HepG2 (cell line): Measurements from ENCODE around the gene AQP7. TPM values are rescaled to one million over a fixed set of nuclear protein-coding genes. Genes with fewer than 3 reads are reported as not detected.

ENCODE experiments used
- ATAC-seq: fragments of 200-7000 bp; cut with Tn5 transposase; 3 replicates; pipeline ENCODE4 v1.9.1; 2020; ENCODE audit warnings: mild to moderate bottlenecking, moderate library complexity
- BruUV-seq: library from RNA; stranded (reverse); fragments of 400-500 nt; replicated peaks from 2 replicates; lab custom pipeline; 2021; lab: Mats Ljungman, UMichigan
- CTCF ChIA-PET: fragments of 300-600 bp; formaldehyde crosslinking; extraction: SDS; loops from one replicate; lab custom pipeline; 2021; ENCODE audit warnings: low total read pairs, inconsistent platforms, low intra/inter-chr PET ratio; lab: Yijun Ruan, JAX
- POLR2A ChIA-PET: fragments of 350-600 bp; sonication (Branson Sonifier 250); formaldehyde crosslinking; loops from one replicate; lab custom pipeline; 2020; ENCODE audit warnings: antibody characterized with exemption, inconsistent platforms; lab: Yijun Ruan, JAX
- DNase-seq: peaks from one replicate; pipeline ENCODE4 v3.0.0-alpha.2; 2015; ENCODE audit warnings: low spot score
- FAIRE-seq: peaks from 3 replicates; lab custom pipeline; 2011; peaks lifted over from hg19 to GRCh38; lab: Jason Lieb, UNC
- H2AFZ ChIP-seq: one replicate; pipeline ENCODE4 v1.6.1; 2011; ENCODE audit warnings: low read length, inconsistent platforms
- H3K27ac ChIP-seq: fragments of 300-600 bp; 3 replicates; pipeline ENCODE4 v1.8.0; 2011; ENCODE audit warnings: mixed run types, mild to moderate bottlenecking, mixed read lengths, low read length, inconsistent platforms; ENCODE audit not compliant: insufficient read depth; ENCODE audit errors: extremely low read length
- H3K27me3 ChIP-seq, 2 experiments: fragments of 200-600 bp in 1 of 2; 2 replicates in 1 of 2; 3 replicates in 1 of 2; pipeline versions ENCODE4 v1.6.0 to v1.8.0; 2011; ENCODE audit warnings: low read length in 2 of 2, mild to moderate bottlenecking in 2 of 2, moderate library complexity in 2 of 2, inconsistent platforms in 1 of 2; ENCODE audit not compliant: insufficient read depth in 2 of 2, control insufficient read depth in 1 of 2
- H3K36me3 ChIP-seq, 2 experiments: fragments of 200-600 bp in 1 of 2; replicated peaks in 1 of 2; 2 replicates in 1 of 2; 3 replicates in 1 of 2; pipeline versions ENCODE4 v1.5.1 to v1.8.0; 2011; ENCODE audit warnings: low read length in 2 of 2, inconsistent platforms in 1 of 2; ENCODE audit not compliant: insufficient read depth in 2 of 2, control insufficient read depth in 1 of 2
- H3K4me1 ChIP-seq: 2 replicates; pipeline ENCODE4 v1.5.1; 2012; ENCODE audit warnings: low read length, inconsistent platforms; ENCODE audit not compliant: insufficient read depth
- H3K4me2 ChIP-seq: 2 replicates; pipeline ENCODE4 v1.6.0; 2011; ENCODE audit warnings: low read depth, low read length, inconsistent platforms
- H3K4me3 ChIP-seq, 3 experiments: fragments of 200-600 bp in 1 of 3; sonication (generic), shearing (Covaris generic) in 1 of 3; replicated peaks in 1 of 3; 2 replicates each; pipeline ENCODE4 v1.5.1; 2011 to 2016; ENCODE audit warnings: low read length in 3 of 3, inconsistent platforms in 2 of 3, low read depth in 2 of 3, mild to moderate bottlenecking in 2 of 3, control low read depth in 1 of 3, mixed read lengths in 1 of 3; ENCODE audit not compliant: insufficient read depth in 1 of 3
- H3K79me2 ChIP-seq: one replicate; pipeline ENCODE4 v1.6.1; 2011; ENCODE audit warnings: low read length, inconsistent platforms; ENCODE audit not compliant: insufficient read depth
- H3K9ac ChIP-seq: 2 replicates; pipeline ENCODE4 v1.6.0; 2011; ENCODE audit warnings: mild to moderate bottlenecking, low read depth, low read length, inconsistent platforms; ENCODE audit not compliant: insufficient read depth
- H3K9me3 ChIP-seq: 2 replicates; pipeline ENCODE4 v1.5.1; 2012; ENCODE audit warnings: mild to moderate bottlenecking, low read length
- H4K20me1 ChIP-seq: 2 replicates; pipeline ENCODE4 v1.6.0; 2011; ENCODE audit warnings: inconsistent platforms, mild to moderate bottlenecking, low read length, moderate library complexity; ENCODE audit not compliant: insufficient read depth
- BORCS8-MEF2B ChIP-seq: sonication (generic); formaldehyde crosslinking; IDR thresholded peaks from 2 replicates; pipeline ENCODE4 v1.8.0; 2022; ENCODE audit warnings: mild to moderate bottlenecking, missing genetic modification reagents
- KDM3A ChIP-seq: IDR thresholded peaks from 2 replicates; pipeline ENCODE4 v1.6.1; 2018; ENCODE audit warnings: low read depth, missing compliant biosample characterization
- MXD1 ChIP-seq: sonication (generic); formaldehyde crosslinking; IDR thresholded peaks from 2 replicates; pipeline ENCODE4 v1.4.0; 2020; ENCODE audit warnings: mild to moderate bottlenecking, missing genetic modification reagents
- NFIC ChIP-seq: IDR thresholded peaks from 2 replicates; pipeline ENCODE4 v1.6.1; 2012; ENCODE audit warnings: mild to moderate bottlenecking, low read length, inconsistent platforms
- NFKB2 ChIP-seq: sonication (generic); formaldehyde crosslinking; IDR thresholded peaks from 2 replicates; pipeline ENCODE4 v1.4.0; 2020; ENCODE audit warnings: missing genetic modification reagents, borderline replicate concordance
- SAFB2 ChIP-seq: sonication (generic); formaldehyde crosslinking; IDR thresholded peaks from 2 replicates; pipeline ENCODE4 v1.5.1; 2020; ENCODE audit warnings: missing genetic modification reagents, low read depth, mild to moderate bottlenecking, borderline replicate concordance
- TFAP4 ChIP-seq: sonication (generic); IDR thresholded peaks from 2 replicates; pipeline ENCODE4 v1.6.1; 2016; ENCODE audit warnings: low read depth, borderline replicate concordance
- ZBTB7A ChIP-seq: sonication (generic); formaldehyde crosslinking; IDR thresholded peaks from 2 replicates; pipeline ENCODE4 v1.8.0; 2022; ENCODE audit warnings: mild to moderate bottlenecking, missing genetic modification reagents
- ZMYM2 ChIP-seq: sonication (generic); formaldehyde crosslinking; IDR thresholded peaks from 2 replicates; pipeline ENCODE4 v1.8.0; 2022; ENCODE audit warnings: mild to moderate bottlenecking, missing genetic modification reagents
- ZNF354B ChIP-seq: sonication (generic); formaldehyde crosslinking; IDR thresholded peaks from 2 replicates; pipeline ENCODE4 v1.8.0; 2022; ENCODE audit warnings: mild to moderate bottlenecking, missing genetic modification reagents
- ZNF770 ChIP-seq: sonication (generic); formaldehyde crosslinking; IDR thresholded peaks from 2 replicates; pipeline ENCODE4 v1.5.0; 2020; ENCODE audit warnings: mild to moderate bottlenecking, missing genetic modification reagents
- WGBS: methylation state at CpG from one replicate; pipeline ENCODE4 v1.1.6; 2017; ENCODE audit warnings: low lambda C conversion rate; 5-methylcytosine and 5-hydroxymethylcytosine counted together
- in situ Hi-C: cut with HindIII; loops from 2 replicates; pipeline ENCODE4 v1.10.0; 2017; ENCODE audit warnings: low pct_unique_long_range_greater_than_20kb; ENCODE audit not compliant: extremely low pct_ligation_motif_present
- intact Hi-C: fragments of 100-400 bp; cut with micrococcal nuclease; formaldehyde crosslinking; loops from one replicate; pipeline ENCODE4 v1.10.0; 2022; ENCODE audit not compliant: unreplicated experiment
- polyA plus RNA-seq, 8 experiments: library from polyadenylated mRNA; depleted of rRNA in 3 of 8; stranded (reverse) in 7 of 8; unstranded in 1 of 8; fragments of >200 nt; fragmentation: Illumina TruSeq in 4 of 8; extraction: Trizol in 4 of 8; gene quantifications; 2 replicates each; pipeline versions ENCODE4 v1.2.1 to v1.2.3, GENCODE V29; 2011 to 2016; ENCODE audit warnings: low read depth in 4 of 8, missing spikeins in 1 of 8, mixed read lengths in 1 of 8; ENCODE audit not compliant: insufficient read depth in 1 of 8
- total RNA-seq, 5 experiments: library from RNA; depleted of rRNA; stranded (reverse); fragments of >200 nt; fragmentation: Illumina TruSeq; extraction: Trizol; gene quantifications; 2 replicates each; pipeline ENCODE4 v1.2.3, GENCODE V29; 2016; ENCODE audit warnings: low read depth in 1 of 5
- TF ChIP-seq, protein P1 (sequence below): sonication (generic); formaldehyde crosslinking; IDR thresholded peaks from 2 replicates; pipeline ENCODE4 v1.8.0; 2022; ENCODE audit warnings: mild to moderate bottlenecking, missing genetic modification reagents
- TF ChIP-seq, protein P2 (sequence below): fragments of 450-650 bp; IDR thresholded peaks from 2 replicates; pipeline ENCODE4 v1.6.1; 2016
- TF ChIP-seq, protein P3 (sequence below): sonication (generic); formaldehyde crosslinking; IDR thresholded peaks from 2 replicates; pipeline ENCODE4 v1.4.0; 2020; ENCODE audit warnings: missing genetic modification reagents, mild to moderate bottlenecking, borderline replicate concordance

AQP7 gene
- total and polyA plus RNA-seq, 2 of the 13 experiments (the other 11 are each of a cell fraction or from before 2014, with no cell fraction given) = 1.9 to 2.1 TPM

- Histone ChIP-seq H3K27ac (no peak overlapping the region), H2AFZ (no peak overlapping the region), H3K9ac (no peak overlapping the region), H3K4me2 (peak overlapping the region; percentile 89), H3K79me2 (no peaks in the 10 kb centered on the region), H3K4me1 (peaks cover 63% of the 10 kb centered on the region), H4K20me1 (no peaks in the 10 kb centered on the region), H3K36me3 (no peaks in the 10 kb centered on the region), H3K4me3 (peak overlapping the region; percentile 38 to 70 (median 51); a peak in 4 of 6 replicates), H3K9me3 (no peaks in the 10 kb centered on the region), H3K27me3 (peaks cover 8 to 48% of the 10 kb centered on the region in 2 experiments)
- CTCF ChIA-PET = no interaction called here
- no peak for FAIRE-seq
- WGBS = 8% methylated on average over 8 of the region's 20 CpGs
- in situ Hi-C loops = loop anchor here (5.0 kb wide), 1 partner anchor 41 kb away; no protein-coding TSS in a partner anchor
- ATAC-seq = peak; percentile 9
- BruUV-seq = no TSS peak
- POLR2A ChIA-PET = interaction anchor here (0.8 to 2.6 kb wide), 7 partner anchors 9 to 67 kb away, joined by 3 to 18 read pairs (median 3); no protein-coding TSS in a partner anchor
- DNase-seq = no peak
- intact Hi-C loops = loop anchor here (2.0 kb wide), 1 partner anchor 45 kb away; the partner anchor contains the start of gene AQP7
- TF ChIP-seq, protein P1, sequence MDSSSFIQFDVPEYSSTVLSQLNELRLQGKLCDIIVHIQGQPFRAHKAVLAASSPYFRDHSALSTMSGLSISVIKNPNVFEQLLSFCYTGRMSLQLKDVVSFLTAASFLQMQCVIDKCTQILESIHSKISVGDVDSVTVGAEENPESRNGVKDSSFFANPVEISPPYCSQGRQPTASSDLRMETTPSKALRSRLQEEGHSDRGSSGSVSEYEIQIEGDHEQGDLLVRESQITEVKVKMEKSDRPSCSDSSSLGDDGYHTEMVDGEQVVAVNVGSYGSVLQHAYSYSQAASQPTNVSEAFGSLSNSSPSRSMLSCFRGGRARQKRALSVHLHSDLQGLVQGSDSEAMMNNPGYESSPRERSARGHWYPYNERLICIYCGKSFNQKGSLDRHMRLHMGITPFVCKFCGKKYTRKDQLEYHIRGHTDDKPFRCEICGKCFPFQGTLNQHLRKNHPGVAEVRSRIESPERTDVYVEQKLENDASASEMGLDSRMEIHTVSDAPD (CRISPR knock-in tag) = no peak
- no peak for TF ChIP-seq NFIC
- TF ChIP-seq, protein P2, sequence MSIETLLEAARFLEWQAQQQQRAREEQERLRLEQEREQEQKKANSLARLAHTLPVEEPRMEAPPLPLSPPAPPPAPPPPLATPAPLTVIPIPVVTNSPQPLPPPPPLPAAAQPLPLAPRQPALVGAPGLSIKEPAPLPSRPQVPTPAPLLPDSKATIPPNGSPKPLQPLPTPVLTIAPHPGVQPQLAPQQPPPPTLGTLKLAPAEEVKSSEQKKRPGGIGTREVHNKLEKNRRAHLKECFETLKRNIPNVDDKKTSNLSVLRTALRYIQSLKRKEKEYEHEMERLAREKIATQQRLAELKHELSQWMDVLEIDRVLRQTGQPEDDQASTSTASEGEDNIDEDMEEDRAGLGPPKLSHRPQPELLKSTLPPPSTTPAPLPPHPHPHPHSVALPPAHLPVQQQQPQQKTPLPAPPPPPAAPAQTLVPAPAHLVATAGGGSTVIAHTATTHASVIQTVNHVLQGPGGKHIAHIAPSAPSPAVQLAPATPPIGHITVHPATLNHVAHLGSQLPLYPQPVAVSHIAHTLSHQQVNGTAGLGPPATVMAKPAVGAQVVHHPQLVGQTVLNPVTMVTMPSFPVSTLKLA = peak; percentile 89
- TF ChIP-seq TFAP4 = 0 out of 2 replicates have a peak, but pooled peaks have one; percentile 24
- no peak for TF ChIP-seq ZBTB7A (CRISPR knock-in tag)
- TF ChIP-seq KDM3A (CRISPR knock-in tag) = no peak
- 0 out of 2 replicates have a peak, but pooled peaks have one; percentile 33 for TF ChIP-seq SAFB2
- TF ChIP-seq, protein P3, sequence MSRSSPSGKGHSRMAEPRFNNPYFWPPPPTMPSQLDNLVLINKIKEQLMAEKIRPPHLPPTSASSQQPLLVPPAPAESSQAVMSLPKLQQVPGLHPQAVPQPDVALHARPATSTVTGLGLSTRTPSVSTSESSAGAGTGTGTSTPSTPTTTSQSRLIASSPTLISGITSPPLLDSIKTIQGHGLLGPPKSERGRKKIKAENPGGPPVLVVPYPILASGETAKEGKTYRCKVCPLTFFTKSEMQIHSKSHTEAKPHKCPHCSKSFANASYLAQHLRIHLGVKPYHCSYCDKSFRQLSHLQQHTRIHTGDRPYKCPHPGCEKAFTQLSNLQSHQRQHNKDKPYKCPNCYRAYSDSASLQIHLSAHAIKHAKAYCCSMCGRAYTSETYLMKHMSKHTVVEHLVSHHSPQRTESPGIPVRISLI (CRISPR knock-in tag) = 0 out of 2 replicates have a peak, but pooled peaks have one; percentile 2
- 0 out of 2 replicates have a peak, but pooled peaks have one; percentile 24 for TF ChIP-seq ZMYM2 (CRISPR knock-in tag)
- TF ChIP-seq MXD1 (CRISPR knock-in tag) = no peak
- 0 out of 2 replicates have a peak, but pooled peaks have one; percentile 44 for TF ChIP-seq ZNF354B (CRISPR knock-in tag)
- TF ChIP-seq NFKB2 (CRISPR knock-in tag) = peak; percentile 27; the same call in 1 of the 2 replicates
- TF ChIP-seq BORCS8-MEF2B (CRISPR knock-in tag) = 0 out of 2 replicates have a peak, but pooled peaks have one; percentile 26
- TF ChIP-seq ZNF770 (CRISPR knock-in tag) = 0 out of 2 replicates have a peak, but pooled peaks have one; percentile 14
These were observed 45.6 kb upstream of the AQP7 start for GRCh38 chr9:33447799-33448553.
